Liver (tissue), 9 donors: Measurements from ENCODE around the gene VASN. TPM values are rescaled to one million over a fixed set of nuclear protein-coding genes. Genes with fewer than 3 reads are reported as not detected.

Experiments used
- DNase-seq: peaks from one replicate; pipeline ENCODE4 v3.0.0-alpha.2; 2017; ENCODE audit warnings: low spot score
- H3K27ac ChIP-seq, 2 donors: one replicate each; pipeline ENCODE4 v1.7.0; 2013; ENCODE audit warnings: inconsistent platforms in 2 of 2, low read length in 2 of 2, control low read depth in 1 of 2, low read depth in 1 of 2, mild to moderate bottlenecking in 1 of 2
- H3K27me3 ChIP-seq, 4 donors: one replicate each; pipeline versions ENCODE4 v1.6.1 to v1.7.0; 2013; ENCODE audit warnings: low read length in 3 of 4, inconsistent platforms in 1 of 4, mild to moderate bottlenecking in 1 of 4, moderate library complexity in 1 of 4; ENCODE audit not compliant: control insufficient read depth in 4 of 4, insufficient read depth in 4 of 4
- H3K36me3 ChIP-seq, 4 donors: one replicate each; pipeline versions ENCODE4 v1.6.1 to v1.7.0; 2013; ENCODE audit warnings: low read length in 3 of 4, mild to moderate bottlenecking in 3 of 4, low read depth in 1 of 4, moderate library complexity in 1 of 4; ENCODE audit not compliant: control insufficient read depth in 4 of 4, insufficient read depth in 3 of 4
- H3K4me1 ChIP-seq, 4 donors: one replicate each; pipeline versions ENCODE4 v1.6.1 to v1.7.0; 2013; ENCODE audit warnings: low read length in 3 of 4, mild to moderate bottlenecking in 3 of 4, moderate library complexity in 1 of 4; ENCODE audit not compliant: control insufficient read depth in 4 of 4, insufficient read depth in 4 of 4
- H3K4me3 ChIP-seq, 3 donors: one replicate each; pipeline versions ENCODE4 v1.6.1 to v1.7.0; 2013; ENCODE audit warnings: low read length in 3 of 3, control low read depth in 1 of 3, low read depth in 1 of 3, mild to moderate bottlenecking in 1 of 3
- H3K9ac ChIP-seq, 2 donors: one replicate each; pipeline ENCODE4 v1.7.0; 2013; ENCODE audit warnings: low read length in 2 of 2, mild to moderate bottlenecking in 2 of 2, moderate library complexity in 2 of 2, control low read depth in 1 of 2, low read depth in 1 of 2
- H3K9me3 ChIP-seq, 4 donors: one replicate each; pipeline versions ENCODE4 v1.6.1 to v1.7.0; 2013; ENCODE audit warnings: low read length in 3 of 4; ENCODE audit not compliant: control insufficient read depth in 4 of 4
- ATF3 ChIP-seq: IDR thresholded peaks from 2 replicates; pipeline ENCODE4 v1.6.1; 2016; ENCODE audit warnings: antibody characterized with exemption
- CTCF ChIP-seq: fragments of 150-350 bp; IDR thresholded peaks from 2 replicates; pipeline ENCODE4 v1.5.1; 2017; ENCODE audit warnings: improper control_type of control experiment, low read depth, low read length; ENCODE audit not compliant: missing input control
- EGR1 ChIP-seq, 2 donors: IDR thresholded peaks; 2 replicates each; pipeline ENCODE4 v1.6.1; 2016 to 2018; ENCODE audit warnings: antibody characterized with exemption in 2 of 2, low read depth in 2 of 2
- FOXA1 ChIP-seq: IDR thresholded peaks from 2 replicates; pipeline ENCODE4 v1.6.1; 2016; ENCODE audit warnings: antibody characterized with exemption
- GABPA ChIP-seq, 2 donors: IDR thresholded peaks in 1 of 2; conservative IDR thresholded peaks in 1 of 2; 2 replicates each; pipeline ENCODE4 v1.6.1; 2016; ENCODE audit warnings: antibody characterized with exemption in 2 of 2, mild to moderate bottlenecking in 1 of 2, moderate library complexity in 1 of 2
- JUND ChIP-seq, 2 donors: IDR thresholded peaks; 2 replicates each; pipeline ENCODE4 v1.6.1; 2016; ENCODE audit warnings: antibody characterized with exemption in 2 of 2
- MAX ChIP-seq: IDR thresholded peaks from 2 replicates; pipeline ENCODE4 v1.6.1; 2016; ENCODE audit warnings: antibody characterized with exemption
- REST ChIP-seq: IDR thresholded peaks from 2 replicates; pipeline ENCODE4 v1.6.1; 2016; ENCODE audit warnings: antibody characterized with exemption, mild to moderate bottlenecking
- RXRA ChIP-seq, 2 donors: IDR thresholded peaks; 2 replicates each; pipeline ENCODE4 v1.6.1; 2017 to 2018; ENCODE audit warnings: antibody characterized with exemption in 2 of 2, mild to moderate bottlenecking in 1 of 2
- SP1 ChIP-seq: IDR thresholded peaks from 2 replicates; pipeline ENCODE4 v1.6.1; 2018; ENCODE audit warnings: antibody characterized with exemption, mild to moderate bottlenecking
- TAF1 ChIP-seq: conservative IDR thresholded peaks from 2 replicates; pipeline ENCODE4 v1.6.1; 2016; ENCODE audit warnings: antibody characterized with exemption, mild to moderate bottlenecking
- YY1 ChIP-seq: IDR thresholded peaks from 2 replicates; pipeline ENCODE4 v1.6.1; 2016; ENCODE audit warnings: antibody characterized with exemption, mild to moderate bottlenecking
- ZBTB33 ChIP-seq: IDR thresholded peaks from 2 replicates; pipeline ENCODE4 v1.6.1; 2016; ENCODE audit warnings: antibody characterized with exemption
- WGBS: extraction: QIAGEN DNeasy Blood & Tissue Kit; methylation state at CpG from one replicate; pipeline ENCODE4 v1.1.7; 2013; 5-methylcytosine and 5-hydroxymethylcytosine counted together
- polyA plus RNA-seq, 2 donors: library from polyadenylated mRNA; stranded (reverse) in 1 of 2; unstranded in 1 of 2; fragments of 200-250 nt in 1 of 2; fragments of >200 nt in 1 of 2; fragmentation: Nextera tagmentation in 1 of 2; extraction: Ambion mirVana in 1 of 2; gene quantifications; one replicate each; pipeline versions ENCODE4 v1.2.1 to v1.2.3, GENCODE V29; 2013 to 2015
- total RNA-seq, 2 donors: library from RNA; depleted of rRNA; stranded (reverse); fragments of >200 nt; gene quantifications; one replicate each; pipeline ENCODE4 v1.2.3, GENCODE V29; 2014
- donor health status: healthy.
- donor health status: healthy.
- donor health status: healthy.
- donor health status: healthy.
- donor health status: healthy.

VASN gene
- total and polyA plus RNA-seq, 4 donors = 6.2 to 26.9 (median 21.2) TPM

GRCh38 chr16:4362476-4363135, 9.0 kb upstream of the VASN start:
- Histone ChIP-seq H3K27me3 (no peaks in the 10 kb centered on the region), H3K9me3 (no peaks in the 10 kb centered on the region), H3K4me1 (peaks cover 0 to 4% (median 1%) of the 10 kb centered on the region in 4 donors), H3K4me3 (no peak overlapping the region), H3K36me3 (peaks cover 0 to 9% (median 6%) of the 10 kb centered on the region in 4 donors), H3K27ac (no peak overlapping the region), H3K9ac (no peak overlapping the region)
- WGBS = 85% methylated on average over 19 of the region's 19 CpGs
- DNase-seq = no peak
- TF ChIP-seq ATF3 (no peak), CTCF (no peak), EGR1 (IDR thresholded peaks at IDR 0.05; ENCODE audit: low read depth in 2 of 2) (no peak), SP1 (no peak), ZBTB33 (no peak), JUND (IDR thresholded peaks at IDR 0.05) (no peak)

GRCh38 chr16:4364196-4365013, 7.2 kb upstream of the VASN start:
- Histone ChIP-seq H3K9me3 (no peaks in the 10 kb centered on the region), H3K4me3 (no peak overlapping the region), H3K9ac (no peak overlapping the region), H3K27me3 (no peaks in the 10 kb centered on the region), H3K4me1 (peaks cover 5 to 9% (median 8%) of the 10 kb centered on the region in 4 donors), H3K36me3 (peaks cover 0 to 5% (median 4%) of the 10 kb centered on the region in 4 donors), H3K27ac (no peak overlapping the region)
- DNase-seq = no peak
- 93% methylated on average over 37 of the region's 37 CpGs for WGBS
- no peak for TF ChIP-seq MAX
- no peak for TF ChIP-seq ATF3
- TF ChIP-seq GABPA (IDR thresholded peaks at IDR 0.05 in 1 of 2, conservative IDR thresholded peaks at IDR 0.05 in 1 of 2) = no peak
- no peak for TF ChIP-seq TAF1
- TF ChIP-seq RXRA (IDR thresholded peaks at IDR 0.05) = no peak
- TF ChIP-seq REST = no peak
- TF ChIP-seq YY1 = no peak
- no peak for TF ChIP-seq JUND (IDR thresholded peaks at IDR 0.05)
- TF ChIP-seq FOXA1 = no peak
